NCI-H1930 (cell line): ENCODE results near the gene NELL2.
"Not testable (repeated sequence)": the region's sequence is repeated elsewhere in the genome, so short reads cannot be mapped to it uniquely, and the experiment has no call there.

ENCODE experiments used
- DNase-seq, 2 experiments: peaks; one replicate each; lab custom pipeline; 2025; lab: John Stamatoyannopoulos, UW

The NELL2 gene

DNA sequence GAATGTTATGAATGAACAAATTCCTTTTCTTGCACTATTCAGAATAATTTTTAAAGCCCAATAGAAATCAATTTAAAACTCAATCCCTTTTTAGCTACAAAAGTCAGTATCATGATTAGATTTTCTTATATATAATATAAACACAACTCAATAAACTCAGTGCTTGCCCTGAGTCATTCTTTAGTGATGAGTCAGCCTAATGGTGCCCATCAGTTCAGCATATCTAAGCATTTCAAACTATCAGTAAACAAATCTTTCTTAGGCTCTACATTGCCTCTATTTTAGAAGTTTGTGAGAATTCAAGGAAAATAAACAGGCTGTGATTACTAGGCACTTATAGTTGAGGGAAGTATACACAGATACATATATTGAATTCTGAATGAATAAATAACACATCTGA, 179.6 kb downstream of the NELL2 start:
- no peak for DNase-seq

DNA sequence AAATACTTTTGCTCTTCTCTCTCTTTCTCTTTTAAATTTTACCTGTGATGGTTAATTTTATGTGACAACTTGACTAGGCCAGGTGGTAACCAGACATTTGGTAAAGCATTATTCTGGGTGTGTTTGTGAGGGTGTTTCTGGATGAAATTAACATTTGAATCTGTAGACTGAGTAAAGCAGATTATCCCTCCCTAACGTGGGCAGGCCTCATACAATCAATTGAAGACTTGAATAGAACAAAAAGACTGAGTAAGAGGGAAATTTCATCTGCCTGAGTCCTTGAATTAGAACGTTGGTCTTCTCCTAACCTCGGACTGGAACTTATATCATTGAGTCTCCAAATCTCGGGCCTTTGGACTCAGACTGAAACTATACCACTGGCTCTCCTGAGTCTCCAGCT, 182.1 kb downstream of the NELL2 start:
- no peak for DNase-seq

DNA sequence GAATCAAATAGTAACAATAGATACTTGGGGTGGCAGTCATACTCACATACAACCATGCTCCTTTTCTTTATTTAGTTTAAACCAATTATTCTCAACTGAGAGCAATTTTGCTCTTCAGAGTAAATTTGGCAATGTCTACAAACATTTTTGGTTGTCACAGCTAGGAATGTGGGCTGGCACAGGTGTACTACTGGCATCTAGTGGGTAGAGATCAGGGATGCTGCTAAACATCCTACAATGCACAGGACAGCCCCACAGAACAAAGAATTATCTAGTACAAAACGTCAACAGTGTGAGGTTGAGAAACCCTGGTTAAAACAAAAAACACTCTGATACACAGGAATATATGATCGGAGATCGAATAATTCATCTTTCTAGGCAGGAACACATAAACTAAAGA, 186.5 kb downstream of the NELL2 start:
- DNase-seq = no peak

DNA sequence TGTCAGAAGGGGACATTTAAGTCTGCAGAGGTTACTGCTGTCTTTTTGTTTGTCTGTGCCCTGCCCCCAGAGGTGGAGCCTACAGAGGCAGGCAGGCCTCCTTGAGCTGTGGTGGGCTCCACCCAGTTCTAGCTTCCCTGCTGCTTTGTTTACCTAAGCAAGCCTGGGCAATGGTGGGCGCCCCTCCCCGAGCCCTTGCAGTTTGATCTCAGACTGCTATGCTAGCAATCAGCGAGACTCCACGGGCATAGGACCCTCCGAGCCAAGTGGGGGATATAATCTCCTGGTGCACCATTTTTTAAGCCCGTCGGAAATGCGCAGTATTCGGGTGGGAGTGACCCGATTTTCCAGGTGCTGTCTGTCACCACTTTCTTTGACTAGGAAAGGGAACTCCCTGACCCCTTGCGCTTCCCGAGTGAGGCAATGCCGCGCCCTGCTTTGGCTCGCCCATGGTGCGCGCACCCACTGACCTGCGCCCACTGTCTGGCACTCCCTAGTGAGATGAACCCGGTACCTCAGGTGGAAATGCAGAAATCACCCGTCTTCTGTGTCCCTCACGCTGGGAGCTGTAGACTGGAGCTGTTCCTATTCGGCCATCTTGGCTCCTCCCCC, 189.2 kb downstream of the NELL2 start:
- not testable (repeated sequence) for DNase-seq

DNA sequence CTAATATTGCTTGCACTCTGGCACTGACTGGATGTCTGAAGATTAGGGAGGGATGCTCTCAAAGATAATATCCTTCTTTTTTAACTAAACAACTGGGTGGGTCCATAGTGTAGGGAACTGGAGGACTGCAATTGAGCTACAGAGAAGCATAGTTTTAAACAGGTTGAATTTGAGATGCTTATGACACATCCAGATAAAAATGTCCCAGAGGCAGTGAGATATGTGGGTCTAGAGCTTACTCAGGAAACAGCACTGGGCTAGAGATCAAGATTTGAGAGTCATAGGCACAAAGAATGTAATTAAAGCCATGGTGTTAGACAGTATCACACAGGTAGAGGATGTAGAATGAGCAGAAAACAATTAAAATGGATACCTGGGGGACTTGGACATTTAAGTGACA, 198.4 kb downstream of the NELL2 start:
- no peak for DNase-seq

DNA sequence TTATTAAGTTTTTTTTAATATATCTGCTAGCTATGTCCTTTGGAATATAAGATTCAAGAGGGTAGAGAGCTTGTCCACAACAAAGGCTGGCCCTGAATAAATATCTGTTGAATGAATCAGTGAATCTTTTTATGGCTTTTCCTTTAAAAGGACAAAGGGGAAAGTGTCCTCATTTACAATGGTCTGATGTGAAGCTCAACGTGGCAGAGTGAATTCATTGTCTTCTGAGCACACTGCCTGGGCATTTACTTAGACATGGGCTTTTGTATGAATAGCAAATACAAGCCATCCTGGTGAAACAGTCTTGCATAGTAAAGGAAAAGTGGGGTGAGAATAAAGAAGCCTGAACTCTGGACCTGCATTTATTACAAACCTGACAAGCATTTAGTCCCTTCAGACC, 201.2 kb downstream of the NELL2 start:
- DNase-seq = peak; percentile 92 to 99

DNA sequence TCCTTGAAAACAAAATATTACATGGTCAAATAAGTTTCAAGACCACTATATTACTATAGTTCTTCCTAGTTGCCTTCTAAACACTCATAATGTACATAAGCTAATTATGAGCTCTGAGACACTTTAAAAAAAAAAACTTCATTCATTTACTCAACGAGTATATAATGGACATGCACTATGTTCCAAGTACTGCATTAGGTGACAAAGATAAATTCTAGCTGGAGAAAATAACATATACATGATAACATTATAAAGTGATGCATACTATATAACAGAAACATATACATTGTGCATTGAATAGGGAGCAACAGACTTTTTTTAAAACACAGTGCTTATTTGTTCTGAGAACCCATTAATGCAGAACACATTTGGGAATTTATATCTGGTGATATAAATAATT, 202.3 kb downstream of the NELL2 start:
- DNase-seq = no peak

DNA sequence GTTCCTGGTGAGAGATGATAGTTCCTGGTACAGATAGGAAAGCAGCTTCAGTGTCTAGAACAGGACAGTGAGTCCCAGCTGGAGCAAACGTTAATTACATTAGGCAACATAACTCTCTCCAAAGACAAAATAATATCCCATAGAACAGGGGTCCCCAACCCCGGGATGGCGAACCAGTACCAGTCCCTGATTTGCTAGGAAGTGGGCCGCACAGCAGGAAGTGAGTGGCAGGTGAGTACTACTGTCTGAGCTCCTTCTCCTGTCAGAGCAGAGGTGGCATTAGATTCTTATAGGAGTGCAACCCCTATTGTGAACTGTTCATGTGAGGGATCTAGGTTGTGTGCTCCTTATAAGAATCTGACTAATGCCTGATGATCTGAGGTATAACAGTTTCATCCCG, 204.1 kb downstream of the NELL2 start:
- no peak for DNase-seq

DNA sequence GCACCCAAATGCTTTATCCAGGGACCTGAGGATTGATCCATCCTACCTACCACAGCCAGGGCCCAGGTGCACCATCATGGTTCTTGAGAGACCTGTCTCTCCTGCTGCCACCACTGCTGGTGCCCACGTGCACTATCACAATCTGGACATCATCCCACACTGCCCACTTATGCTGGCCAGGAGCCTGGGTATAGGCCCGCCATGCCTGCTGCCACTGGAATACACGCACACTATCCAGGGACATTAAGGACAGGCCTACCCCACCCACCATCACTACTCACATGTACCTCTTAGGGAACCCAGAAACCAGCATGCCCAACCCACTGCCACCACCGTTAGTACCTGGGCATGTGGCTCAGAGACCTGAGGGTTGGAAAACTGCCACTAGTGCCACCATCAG, 207.7 kb downstream of the NELL2 start:
- no peak for DNase-seq

DNA sequence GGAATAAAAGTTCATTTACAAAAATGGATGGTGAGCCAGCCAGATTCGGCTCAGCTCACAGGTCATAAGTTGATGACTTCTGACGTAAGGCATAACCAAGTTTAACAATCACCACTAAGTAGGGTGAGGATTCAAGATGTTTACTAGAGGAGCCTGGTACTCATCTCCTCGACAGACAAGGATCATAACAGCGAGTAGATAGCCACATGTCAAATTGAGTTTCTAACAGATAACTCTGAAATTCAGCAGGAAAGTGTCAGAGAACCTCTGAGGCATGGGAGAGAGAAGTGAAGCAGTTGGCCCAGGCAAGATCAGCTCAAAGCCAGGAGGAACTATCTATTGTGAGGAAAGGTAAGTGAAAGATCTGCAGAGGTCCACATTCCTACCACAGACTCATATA, 208.7 kb downstream of the NELL2 start:
- DNase-seq = no peak

DNA sequence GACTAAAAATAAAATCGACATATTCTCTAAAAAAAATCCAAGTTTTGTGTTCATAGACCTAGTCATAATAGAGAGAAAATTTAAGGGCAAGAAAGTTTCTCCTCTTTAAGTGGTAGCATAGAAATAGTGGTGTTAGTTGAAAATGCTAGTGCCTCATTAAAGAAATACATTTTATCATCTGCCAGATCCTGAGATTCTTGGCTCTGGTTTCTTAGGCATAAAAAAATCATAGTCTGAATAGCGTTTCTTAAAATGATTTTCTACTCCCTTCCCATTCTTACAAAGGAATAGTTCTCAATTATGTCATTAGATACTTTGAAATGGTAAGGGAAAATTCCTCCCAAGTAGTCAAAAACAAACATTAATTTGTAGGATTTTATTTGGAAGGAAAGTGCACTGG, 212.8 kb downstream of the NELL2 start:
- DNase-seq = no peak

DNA sequence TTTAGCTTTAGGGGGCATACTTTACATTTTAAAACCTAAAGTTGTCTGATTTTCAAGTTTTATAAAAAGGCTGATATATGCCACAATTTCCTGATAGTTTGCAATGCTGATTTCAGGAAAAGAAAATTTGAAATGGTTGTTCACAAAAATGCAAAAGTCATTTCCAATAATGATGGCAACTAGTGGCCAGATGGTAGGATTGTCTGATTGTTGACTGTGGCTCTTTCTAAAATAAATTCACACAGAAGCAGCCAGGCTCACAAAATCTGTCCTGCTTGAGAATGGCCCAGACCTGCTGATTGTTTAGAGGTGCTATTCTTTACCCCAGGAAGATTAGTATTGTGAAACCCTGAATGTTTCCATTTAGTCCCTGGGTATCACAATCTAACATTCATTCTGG, 220.3 kb downstream of the NELL2 start:
- peak in 1 of 2 experiments; percentile 72 for DNase-seq

DNA sequence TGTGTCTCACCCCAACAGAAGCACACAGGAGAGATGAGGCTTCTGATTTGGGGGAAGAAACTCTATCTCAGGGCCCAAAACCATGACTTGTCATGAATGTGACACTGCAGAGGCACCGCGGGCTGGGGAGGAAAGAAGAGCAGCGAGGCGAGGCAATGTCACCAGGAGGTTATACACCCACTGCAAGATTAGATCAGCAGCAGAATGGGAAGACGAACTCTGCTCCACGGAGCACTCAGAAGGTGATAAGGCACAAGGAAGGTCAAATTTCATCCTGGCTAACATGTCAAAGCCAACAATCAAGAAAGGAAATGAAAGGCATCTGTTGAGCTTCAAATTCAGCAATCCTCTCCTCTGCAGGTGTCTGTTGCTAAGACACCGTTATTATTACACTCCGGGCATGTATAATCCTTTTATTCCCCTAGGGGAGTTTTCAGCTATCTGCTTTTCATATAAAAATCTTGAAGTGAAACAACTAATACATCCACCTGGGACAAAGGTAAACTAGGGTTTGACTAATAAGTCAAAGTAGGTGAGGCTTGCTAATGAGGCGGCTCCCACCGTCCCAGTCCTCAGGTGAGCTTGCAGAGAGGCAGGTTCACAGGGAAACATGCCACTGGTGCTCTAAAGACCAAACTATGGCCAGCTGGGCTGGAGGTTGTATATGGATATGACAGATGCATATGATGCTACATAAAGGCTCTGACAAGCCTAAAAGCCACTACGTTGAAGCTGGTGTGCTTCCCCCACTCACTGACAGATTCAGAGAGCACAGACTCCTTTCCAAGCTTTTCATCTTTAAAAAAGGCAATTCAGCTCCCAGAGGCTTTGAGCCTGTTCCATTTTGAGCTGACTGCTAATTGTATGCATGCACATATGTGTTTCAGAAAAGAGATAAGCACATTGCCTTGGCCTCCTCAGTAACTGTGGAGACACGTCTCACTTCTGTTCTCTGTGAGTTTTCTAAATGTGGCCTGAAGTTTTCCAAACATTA, 221.2 kb downstream of the NELL2 start:
- peak; percentile 69 to 85 for DNase-seq

DNA sequence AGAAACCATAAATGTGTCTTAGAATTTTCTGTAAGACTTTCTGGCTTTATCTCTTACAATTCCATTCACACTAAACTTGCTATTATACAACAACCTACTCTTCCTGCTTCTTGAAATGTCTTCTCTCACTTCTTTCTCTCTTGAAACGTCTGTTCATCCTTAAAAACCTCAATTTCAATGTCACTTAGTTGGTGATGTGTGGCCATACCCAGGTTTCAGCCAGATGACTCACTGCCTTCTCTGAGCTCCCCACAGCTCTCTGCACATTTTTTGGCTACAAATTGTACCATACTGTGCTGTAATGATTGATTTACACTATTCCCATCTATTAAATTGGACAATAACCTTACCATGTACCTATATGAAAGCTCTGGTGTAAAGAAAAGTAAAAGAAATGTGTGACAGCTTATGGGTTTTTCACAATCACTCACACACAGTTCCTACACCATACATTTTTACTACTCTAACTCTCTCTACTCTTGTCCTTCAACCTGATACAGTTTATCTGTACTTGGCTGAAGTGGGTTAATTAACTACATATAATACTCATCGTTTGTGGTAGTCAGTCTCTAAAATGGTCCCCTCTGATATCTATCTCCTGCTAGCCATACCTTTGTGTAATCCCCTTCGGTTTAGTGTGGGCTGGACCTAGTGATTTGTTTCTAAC, 222.1 kb downstream of the NELL2 start:
- DNase-seq = no peak

DNA sequence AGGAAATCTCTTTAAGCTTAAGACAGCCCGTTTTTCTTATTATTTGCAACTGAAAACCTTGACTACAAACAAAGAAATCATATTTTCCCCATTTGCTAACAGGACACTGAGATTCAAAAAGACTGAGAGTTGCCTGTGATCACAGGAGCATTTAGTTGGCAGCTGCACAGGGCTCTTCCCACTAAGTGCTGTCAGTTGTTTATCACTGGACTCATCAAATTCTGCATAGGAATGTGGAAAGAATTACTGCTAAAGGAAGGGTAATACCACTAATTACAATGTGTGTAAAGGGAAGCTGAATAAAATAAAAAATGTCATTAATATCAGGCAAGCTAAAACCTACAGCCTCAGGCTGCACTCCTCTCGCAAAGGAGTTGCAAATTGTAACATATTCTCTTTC, 226.4 kb downstream of the NELL2 start:
- DNase-seq = no peak

DNA sequence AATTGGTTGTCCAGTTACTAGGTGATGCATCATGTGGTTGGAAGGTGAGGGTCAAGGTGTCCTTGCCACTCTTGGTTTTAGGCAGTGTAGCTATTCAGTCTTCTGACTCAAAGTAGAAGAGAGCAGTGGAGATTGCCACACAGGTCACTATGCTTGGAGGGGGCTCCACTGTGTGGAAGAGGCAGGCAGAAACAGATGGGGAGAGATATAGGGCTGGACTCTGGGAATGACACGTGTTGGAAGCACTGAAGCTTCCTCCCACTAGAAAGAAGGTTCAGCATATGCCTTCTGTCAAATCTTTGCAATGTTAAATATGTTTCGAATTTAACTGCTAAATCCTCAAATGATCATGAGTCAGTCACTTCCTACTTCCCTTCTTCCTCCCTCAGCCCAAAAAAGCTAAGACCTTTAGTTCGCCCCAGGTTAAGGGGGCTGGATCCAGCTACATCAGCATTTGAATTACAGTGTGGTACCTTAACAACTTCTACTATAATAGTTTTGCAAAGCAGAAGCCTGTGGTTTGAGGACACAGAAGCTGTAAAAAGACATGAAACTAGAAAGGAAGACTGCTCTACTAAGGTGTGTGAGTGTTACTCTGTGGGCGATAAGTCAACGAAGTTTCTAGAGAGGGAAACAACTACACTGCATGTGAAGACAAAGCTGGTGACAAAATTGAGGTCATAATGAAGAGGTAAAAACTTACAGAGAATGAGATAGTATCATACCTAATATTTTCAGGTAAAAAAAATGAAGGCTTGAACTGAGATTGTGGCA, 228.0 kb downstream of the NELL2 start:
- DNase-seq = no peak

DNA sequence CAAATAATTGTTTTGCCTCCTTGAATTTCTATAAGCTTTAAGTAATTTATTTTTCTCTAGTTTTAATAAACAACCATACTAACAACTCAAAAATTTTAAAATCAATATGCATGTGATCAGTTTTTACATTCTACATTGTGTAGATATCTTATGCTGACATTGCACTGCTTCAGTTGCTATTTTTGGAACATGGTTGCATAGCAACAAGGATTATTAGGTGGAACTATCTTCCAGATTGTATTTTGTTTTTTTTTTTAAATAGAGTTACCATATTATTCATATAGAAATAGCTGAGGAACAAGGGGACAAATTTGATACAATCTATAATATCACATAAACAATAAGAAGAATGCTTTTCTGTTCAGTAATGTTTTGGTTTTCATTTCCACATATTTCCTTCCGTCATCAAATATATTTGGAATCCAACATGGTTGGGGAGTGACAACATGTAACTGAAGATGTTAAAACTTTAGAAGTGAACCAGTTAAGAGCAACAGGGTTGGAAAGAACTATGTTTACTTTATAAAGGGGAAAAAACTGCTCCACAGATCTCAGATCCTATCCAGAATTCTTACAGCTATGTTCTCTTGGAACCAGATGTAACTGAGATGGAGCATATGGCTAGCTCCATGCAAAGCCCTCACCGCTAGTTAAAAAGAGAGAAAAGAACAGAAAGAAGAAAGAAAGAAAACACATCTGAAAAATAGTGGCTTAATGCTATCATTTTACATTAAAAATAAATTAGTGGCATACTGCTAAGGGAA, 235.5 kb downstream of the NELL2 start:
- DNase-seq = no peak

DNA sequence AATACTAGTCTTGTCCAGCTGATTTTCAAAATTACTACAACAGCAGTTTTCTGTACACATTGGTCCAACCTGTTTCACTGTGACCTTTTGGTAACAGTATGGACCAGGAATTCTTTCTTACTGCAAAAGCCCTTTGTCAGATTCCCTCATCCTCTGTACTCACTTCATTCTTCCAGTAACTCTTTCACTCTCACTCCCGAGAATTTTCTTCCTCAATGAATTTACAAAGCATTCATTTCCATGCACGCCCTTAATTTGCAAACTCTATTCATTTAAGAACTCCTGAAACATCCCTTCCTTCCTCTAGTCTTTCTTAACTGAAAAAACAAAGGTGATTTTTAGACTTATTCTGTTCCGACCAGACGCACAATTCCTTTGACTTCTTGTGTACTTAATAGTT, 238.2 kb downstream of the NELL2 start:
- no peak for DNase-seq

DNA sequence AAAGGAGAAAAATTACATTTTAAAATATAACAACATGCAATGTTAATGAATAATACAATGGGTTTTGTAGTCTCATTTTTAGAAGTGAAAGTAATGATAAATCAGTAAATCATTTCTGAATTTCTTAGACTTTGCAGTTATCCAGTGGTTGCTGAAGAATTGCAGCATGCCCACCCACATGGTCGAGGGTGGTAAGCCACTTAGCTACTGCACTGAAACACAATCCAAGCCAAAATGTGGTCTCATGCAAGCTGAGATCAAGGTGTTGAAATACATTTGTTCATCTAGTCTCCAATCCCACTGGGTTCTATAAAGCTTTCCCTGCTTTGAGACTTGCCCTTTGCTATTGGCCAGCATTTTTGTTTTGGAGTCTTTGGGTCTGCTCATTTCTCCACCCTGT, 247.9 kb downstream of the NELL2 start:
- DNase-seq = no peak

DNA sequence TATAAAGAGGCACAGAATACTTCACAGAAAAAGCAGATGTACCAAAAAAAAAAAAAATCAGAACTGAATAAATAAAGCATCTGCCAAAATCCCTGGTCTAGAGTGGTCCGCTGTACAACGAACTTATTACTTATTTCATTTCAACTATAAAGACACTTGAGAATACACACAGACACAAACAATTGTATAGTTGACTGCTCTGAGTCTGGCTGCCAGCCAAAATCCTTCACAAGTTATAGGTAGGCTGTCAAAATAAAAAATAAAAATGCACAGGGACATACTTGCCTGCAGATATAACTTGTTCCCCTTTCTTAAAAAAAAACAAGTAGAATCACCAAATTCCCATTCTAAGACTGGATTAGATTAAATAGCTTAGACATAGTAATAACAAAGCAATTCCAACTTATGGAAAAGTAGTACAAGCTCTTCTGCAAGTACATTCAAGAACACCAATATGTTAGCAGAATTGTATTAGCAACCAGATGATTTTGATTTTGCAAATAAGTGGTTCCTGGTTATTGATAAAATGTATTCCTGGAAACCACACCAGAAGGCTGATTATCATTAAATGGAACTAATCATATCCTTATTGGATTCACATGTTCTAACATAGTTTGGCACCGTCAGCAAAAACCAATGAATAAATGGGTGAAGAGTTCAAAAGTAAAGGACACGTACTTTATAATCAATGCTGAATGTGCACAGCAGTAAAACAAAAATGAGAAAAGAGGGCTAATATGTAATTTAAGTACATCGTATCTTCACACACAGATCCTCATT, 248.5 kb downstream of the NELL2 start:
- DNase-seq = peak in 1 of 2 experiments; percentile 55

DNA sequence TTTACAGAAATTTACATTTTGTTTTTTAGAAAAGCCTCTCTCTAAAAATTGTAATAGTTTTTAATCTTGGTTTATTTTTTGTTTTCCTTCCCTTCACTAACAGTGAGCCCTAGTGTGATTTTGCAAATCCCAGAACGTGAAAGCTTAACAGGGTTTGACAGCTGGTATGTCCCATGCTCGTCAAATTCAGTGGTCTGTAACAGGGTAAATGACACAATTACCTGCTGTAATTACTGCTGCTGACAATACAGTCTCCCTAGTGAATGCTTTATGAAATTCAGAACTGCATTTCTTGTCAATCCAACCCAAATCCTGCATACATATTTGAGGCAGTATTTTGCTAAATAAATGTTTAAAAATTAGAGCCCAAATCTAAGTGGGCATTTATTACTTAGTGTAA, 249.2 kb downstream of the NELL2 start:
- peak; percentile 78 to 79 for DNase-seq
